Ishikawa (cell line): Measurements from ENCODE around the gene NTSR1.

Experiments
- CREB1 ChIP-seq: IDR thresholded peaks from 2 replicates; pipeline ENCODE4 v1.6.1; 2012; ENCODE audit warnings: low read depth
- EGR1 ChIP-seq: IDR thresholded peaks from 2 replicates; pipeline ENCODE4 v1.6.1; 2012
- EP300 ChIP-seq: IDR thresholded peaks from 2 replicates; pipeline ENCODE4 v1.6.1; 2012; ENCODE audit warnings: borderline replicate concordance
- FOXM1 ChIP-seq: IDR thresholded peaks from 2 replicates; pipeline ENCODE4 v1.6.1; 2012; ENCODE audit warnings: low read depth, borderline replicate concordance
- MAX ChIP-seq: IDR thresholded peaks from 2 replicates; pipeline ENCODE4 v1.6.1; 2012
- NFIC ChIP-seq: IDR thresholded peaks from 2 replicates; pipeline ENCODE4 v1.6.1; 2012
- RAD21 ChIP-seq: IDR thresholded peaks from 2 replicates; pipeline ENCODE4 v1.6.1; 2012; ENCODE audit warnings: low read depth
- REST ChIP-seq: IDR thresholded peaks from 2 replicates; pipeline ENCODE4 v1.6.1; 2012; ENCODE audit warnings: low read depth, mild to moderate bottlenecking
- TAF1 ChIP-seq: IDR thresholded peaks from 2 replicates; pipeline ENCODE4 v1.6.1; 2012; ENCODE audit warnings: low read depth, mild to moderate bottlenecking
- TCF12 ChIP-seq: IDR thresholded peaks from 2 replicates; pipeline ENCODE4 v1.6.1; 2012; ENCODE audit warnings: low read depth
- TEAD4 ChIP-seq: IDR thresholded peaks from 2 replicates; pipeline ENCODE4 v1.6.1; 2012
- USF1 ChIP-seq: IDR thresholded peaks from 2 replicates; pipeline ENCODE4 v1.6.1; 2012
- YY1 ChIP-seq: IDR thresholded peaks from 2 replicates; pipeline ENCODE4 v1.6.1; 2012; ENCODE audit warnings: low read depth
- ZBTB7A ChIP-seq: IDR thresholded peaks from 2 replicates; pipeline ENCODE4 v1.6.1; 2012; ENCODE audit warnings: low read depth

The NTSR1 gene

GRCh38 chr20:62788607-62789006 is 80.0 kb downstream of the NTSR1 start:
- TF ChIP-seq REST (no peak), MAX (no peak), FOXM1 (no peak), TAF1 (no peak), RAD21 (no peak), EGR1 (no peak), YY1 (no peak), TEAD4 (no peak)

GRCh38 chr20:62790075-62790474 is 81.4 kb downstream of the NTSR1 start:
- TF ChIP-seq FOXM1 (no peak), RAD21 (no peak), TEAD4 (no peak), USF1 (no peak), TCF12 (no peak), REST (no peak)

GRCh38 chr20:62791301-62792181 is 82.9 kb downstream of the NTSR1 start:
- TF ChIP-seq YY1 (no peak), EGR1 (no peak), NFIC (peak; percentile 69), TAF1 (no peak), RAD21 (peak; percentile 97), USF1 (no peak), ZBTB7A (peak; percentile 48; the same call in 1 of the 2 replicates), MAX (peak; percentile 46), TCF12 (no peak), TEAD4 (no peak)

GRCh38 chr20:62792182-62792939 is 83.7 kb downstream of the NTSR1 start:
- no peak for TF ChIP-seq YY1
- TF ChIP-seq CREB1 = no peak
- no peak for TF ChIP-seq NFIC
- TF ChIP-seq EGR1 = no peak
- TF ChIP-seq TCF12 = no peak
- TF ChIP-seq ZBTB7A = no peak
- TF ChIP-seq REST = no peak
- no peak for TF ChIP-seq TAF1
- no peak for TF ChIP-seq USF1
- no peak for TF ChIP-seq EP300
- TF ChIP-seq RAD21 = no peak
